ENCODE measurements around the gene EMP2.
"Not testable (repeated sequence)": the region's sequence is repeated elsewhere in the genome, so short reads cannot be mapped to it uniquely, and the experiment has no call there.

The EMP2 gene

GRCh38 chr16:10547708-10548107 is 32.7 kb downstream of the EMP2 start:
- no peak for DNase-seq

- no peak for DNase-seq
These were observed 37.0 kb downstream of the EMP2 start for GRCh38 chr16:10543231-10543977.

DNA sequence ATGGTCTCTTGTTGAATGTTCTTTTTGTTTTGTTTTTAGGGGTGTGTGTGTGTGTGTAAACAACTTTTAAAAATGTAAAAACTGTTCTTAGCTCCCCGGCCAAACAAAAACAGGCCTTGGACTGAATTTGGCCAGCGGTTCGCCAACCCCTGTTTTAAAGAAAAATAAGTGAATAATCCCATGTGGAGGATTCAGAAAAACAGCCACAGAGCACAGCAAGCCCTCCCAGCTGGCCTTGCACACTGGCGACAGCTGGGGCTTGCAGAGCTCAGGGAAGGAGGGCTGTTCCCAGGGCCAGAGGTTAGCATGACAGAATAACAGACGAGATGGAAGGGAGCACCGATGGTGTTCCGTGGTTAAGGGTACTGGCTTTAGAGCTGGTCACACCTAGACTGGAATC is 39.0 kb downstream of the EMP2 start:
- DNase-seq = no peak

GRCh38 chr16:10539793-10540192 is 40.6 kb downstream of the EMP2 start:
- DNase-seq = no peak

- no peak for DNase-seq
These were observed 41.2 kb downstream of the EMP2 start for GRCh38 chr16:10539236-10539635.

DNA sequence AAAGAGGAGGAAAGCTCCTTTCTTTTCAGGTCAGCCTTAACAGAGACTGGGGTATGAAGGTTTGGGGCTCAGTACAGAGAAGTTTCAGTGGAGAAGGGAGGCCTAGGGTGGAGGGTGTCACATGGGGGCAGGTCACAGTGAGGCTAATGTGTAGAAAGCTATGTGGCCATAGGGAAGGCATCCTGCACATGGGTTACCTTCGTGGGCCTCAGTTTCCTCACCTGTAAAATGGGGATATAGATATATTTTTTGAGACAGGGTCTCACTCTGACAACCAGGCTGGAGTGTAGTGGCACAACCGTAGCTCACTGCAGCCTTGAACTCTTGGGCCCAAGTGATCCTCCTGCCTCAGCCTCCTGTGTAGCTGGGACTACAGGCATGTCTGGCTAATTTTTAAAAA is 41.8 kb downstream of the EMP2 start:
- no peak for DNase-seq

- no peak for DNase-seq
These were observed 42.5 kb downstream of the EMP2 start for GRCh38 chr16:10537946-10538345.

DNA sequence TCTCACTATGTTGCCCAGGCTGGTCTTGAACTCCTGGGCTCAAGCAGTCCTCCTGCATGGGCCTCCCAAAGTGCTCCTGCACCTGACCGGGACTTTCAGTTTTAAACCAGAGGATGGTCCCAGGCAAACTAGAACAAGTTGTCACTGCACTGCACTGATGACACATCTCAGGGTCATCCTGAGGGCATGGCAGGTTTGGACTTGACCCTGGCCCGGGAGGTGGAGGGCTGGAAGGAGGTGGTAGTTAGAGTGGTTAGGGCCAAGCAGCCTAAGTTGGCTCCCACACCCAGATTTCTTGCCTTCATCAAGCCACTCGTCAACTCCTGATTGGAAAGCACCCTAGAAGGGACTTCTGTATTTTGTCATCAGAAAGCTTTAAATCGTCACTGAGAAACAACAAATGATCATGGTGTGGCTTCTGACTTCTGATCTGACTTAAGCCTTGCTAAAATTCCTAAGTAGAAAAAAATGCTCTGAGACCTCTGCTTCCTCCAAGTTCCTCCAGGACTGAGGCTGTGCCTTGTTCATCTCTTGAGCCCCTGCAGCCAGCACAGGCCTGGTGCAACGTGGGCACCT is 43.5 kb downstream of the EMP2 start:
- DNase-seq = no peak

DNA sequence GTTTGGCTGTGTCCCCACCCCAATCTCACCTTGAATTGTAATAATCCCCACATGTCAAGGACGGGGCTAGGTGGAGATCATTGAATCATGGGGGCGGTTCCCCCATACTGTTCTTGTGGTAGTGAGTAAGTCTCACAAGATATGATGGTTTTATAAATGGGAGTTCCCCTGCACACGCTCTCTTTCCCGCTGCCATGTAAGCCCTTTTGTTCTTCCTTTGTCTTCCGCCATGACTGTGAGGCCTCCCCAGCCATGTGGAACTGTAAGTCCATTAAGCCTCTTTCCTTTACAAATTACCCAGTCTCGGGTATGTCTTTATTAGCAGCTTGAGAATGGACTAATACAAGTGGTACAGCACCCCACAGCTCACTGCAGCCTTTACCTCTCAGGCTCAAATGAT is 44.1 kb downstream of the EMP2 start:
- DNase-seq = not testable (repeated sequence)

GRCh38 chr16:10535461-10535860 is 44.9 kb downstream of the EMP2 start:
- no peak for DNase-seq

DNA sequence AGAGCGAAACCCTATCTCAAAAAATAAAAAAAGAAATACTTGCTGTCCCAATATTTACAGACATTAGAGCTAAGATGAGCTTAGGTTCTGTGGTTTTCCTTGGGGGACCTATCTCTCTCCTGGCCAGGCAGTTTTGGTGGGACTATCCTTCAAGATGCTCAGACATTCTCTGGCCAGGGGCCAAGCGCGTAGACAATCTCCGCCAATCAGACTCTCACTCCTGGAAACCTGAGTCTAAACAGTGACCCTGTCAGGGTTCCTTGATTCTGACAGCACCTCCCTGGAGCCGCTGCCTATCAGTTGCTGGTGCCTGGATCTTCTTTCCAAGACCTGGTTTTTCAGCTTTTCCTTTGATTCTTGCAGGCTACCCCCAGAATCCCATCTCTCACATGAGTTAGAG is 45.6 kb downstream of the EMP2 start:
- no peak for DNase-seq

- not testable (repeated sequence) for DNase-seq
These were observed 46.8 kb downstream of the EMP2 start for GRCh38 chr16:10533612-10534011.

GRCh38 chr16:10531582-10531981 is 48.8 kb downstream of the EMP2 start:
- DNase-seq = no peak

GRCh38 chr16:10530685-10531084 is 49.7 kb downstream of the EMP2 start:
- DNase-seq = no peak

DNA sequence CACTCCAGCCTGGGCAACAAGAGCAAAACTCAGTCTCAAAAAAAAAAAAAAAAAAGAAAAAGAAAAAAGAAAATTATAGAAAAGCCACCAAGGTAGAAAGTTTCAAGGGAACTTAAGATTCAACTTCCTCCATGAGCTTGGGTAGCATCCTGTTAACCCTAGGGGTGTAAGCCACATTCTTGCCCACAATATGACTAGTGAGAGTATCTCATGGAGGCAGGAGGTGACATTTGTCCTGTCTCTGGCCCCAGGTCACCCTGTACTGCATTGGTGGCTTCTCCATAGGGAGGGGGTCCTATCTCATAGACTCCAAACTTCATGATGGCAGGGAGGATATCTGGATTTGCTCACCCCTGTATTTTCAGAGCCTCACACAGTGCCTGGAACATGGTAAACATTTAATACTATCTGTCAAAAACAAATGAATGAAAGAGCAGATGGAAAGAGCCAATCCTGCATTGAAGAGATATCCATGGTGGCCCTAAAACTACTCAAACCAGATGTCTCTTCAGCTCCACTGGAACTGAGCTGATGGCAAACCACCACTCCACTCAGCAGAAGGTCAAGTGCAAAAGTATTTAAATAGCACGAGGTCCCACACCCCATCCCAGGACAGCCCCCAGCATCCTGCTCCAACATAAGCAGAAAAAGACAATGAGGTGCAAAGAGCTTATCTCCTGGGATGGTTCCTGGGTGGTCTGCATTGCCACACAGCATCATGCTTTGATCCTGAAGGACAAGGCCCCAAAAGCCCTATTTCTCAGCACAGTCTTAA is 50.3 kb downstream of the EMP2 start:
- DNase-seq = no peak

GRCh38 chr16:10528635-10529034 is 51.8 kb downstream of the EMP2 start:
- no peak for DNase-seq

DNA sequence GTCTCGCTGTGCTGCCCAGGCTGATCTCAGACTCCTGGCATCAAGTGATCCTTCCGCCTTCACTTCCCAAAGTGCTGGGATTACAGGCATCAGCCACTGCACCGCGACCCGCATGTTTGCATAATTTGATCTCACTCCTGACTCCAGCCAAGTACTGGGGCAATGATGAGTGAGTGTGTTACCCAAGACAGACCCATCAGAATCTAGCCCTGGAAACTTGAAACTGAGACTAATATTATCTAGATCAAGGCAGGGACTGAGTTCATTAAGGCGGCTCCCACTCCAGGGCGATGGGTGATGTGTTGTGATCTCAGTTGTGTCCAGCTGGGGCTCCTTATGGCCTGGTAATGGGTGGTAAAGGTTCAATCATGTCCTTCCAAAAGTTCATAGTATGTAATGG is 53.4 kb downstream of the EMP2 start:
- no peak for DNase-seq

DNA sequence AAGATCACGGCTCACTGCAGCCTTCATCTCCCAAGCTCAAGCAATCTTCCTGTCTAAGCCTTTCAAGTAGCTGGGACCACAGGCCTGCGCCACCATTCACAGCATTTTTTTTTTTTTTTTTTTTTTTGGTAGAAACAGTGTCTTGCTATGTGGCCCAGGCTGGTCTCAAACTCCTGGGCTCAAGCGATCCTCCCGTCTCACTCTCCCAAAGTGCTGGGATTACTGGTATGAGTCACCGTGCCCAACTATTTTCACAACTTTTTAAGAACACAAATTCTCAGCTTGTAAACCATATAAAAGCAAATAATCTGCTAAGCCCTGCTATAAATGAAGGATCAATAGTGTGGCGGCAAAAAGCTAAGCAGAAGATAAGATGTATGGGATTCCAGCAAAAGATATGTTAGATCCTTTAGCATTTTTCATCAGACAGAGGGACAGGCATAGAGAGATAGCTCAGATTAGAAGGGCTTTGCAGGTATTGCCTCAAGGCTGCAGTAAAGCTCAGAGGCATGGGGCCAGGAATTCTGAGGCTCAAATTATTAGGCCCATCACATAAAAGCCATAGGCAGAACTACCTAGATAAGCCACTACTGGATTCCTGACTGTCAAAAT is 55.1 kb downstream of the EMP2 start:
- DNase-seq = no peak

DNA sequence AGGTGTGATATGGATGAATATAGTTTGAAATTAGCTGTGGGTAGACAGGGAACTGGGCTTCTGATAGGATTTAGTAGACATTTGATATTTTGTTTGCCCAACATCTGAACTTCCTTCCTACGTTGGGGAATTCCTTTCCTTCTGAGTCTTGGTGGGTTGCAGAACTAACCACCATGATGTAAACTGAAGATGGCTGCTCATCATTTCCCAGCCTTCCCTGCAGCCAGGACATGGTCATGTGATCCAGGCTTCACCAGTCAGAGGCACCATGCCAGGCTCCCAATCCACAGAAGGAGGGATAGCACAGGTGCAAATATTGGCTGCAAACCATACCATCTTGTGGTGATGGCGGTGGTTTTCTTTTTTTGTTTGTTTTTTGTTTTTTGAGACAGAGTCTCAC is 57.4 kb downstream of the EMP2 start:
- DNase-seq = no peak

GRCh38 chr16:10521681-10522274 is 58.6 kb downstream of the EMP2 start:
- peak; percentile 34 for DNase-seq

GRCh38 chr16:10520869-10521578 is 59.4 kb downstream of the EMP2 start:
- no peak for DNase-seq
